ENCODE measurements around the gene PDXK.

PDXK gene

GRCh38 chr21:43733529-43734071 is 14.7 kb downstream of the PDXK start:
- DNase-seq (ENCODE audit: insufficient read length, low spot score) (no peak), FAIRE-seq (no peak)
- TF ChIP-seq CTCF (IDR thresholded peaks at IDR 0.05; ENCODE audit: insufficient read depth, missing control alignments): no peak

DNA sequence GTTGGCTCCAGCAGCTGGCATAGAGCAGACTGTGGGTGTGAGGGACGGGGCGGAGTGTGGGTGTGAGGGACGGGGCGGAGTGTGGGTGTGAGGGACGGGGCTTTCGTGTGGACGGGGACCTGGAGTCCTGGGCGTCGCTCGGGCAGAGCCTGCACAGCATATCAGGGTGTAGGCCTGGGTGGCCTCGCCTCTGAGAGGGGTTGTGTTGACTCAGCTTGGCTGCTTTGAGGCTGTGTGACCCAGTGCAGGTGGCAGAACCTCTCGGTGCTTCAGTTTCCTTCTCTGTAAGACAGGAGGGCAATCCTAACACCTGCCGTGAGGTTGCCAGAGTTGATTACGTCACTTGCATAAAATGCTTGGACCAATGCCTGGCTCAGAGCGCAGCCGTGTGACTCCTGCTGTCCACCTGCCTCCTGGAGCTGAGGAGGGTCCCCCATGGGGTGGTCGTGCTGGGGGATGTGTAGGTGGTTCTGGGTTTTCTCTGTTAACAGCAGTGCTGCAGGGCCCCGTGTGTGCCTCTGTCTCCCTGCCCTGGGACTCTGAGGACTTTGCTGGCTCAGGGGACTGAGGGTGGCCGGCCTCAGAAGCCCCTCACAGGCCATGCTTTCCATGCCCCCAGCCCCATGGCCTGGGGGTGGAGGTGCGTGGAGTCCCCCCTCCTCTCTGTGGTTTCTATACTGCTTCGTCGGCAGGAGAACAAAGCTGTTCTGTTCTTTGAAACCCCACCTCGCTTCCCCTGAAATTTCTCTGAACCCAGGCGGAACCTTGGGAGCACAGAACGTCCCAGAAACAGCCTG is 15.4 kb downstream of the PDXK start:
- FAIRE-seq (no peak), DNase-seq (ENCODE audit: insufficient read length, low spot score) (no peak)
- TF ChIP-seq CTCF (IDR thresholded peaks at IDR 0.05; ENCODE audit: insufficient read depth, missing control alignments): no peak

GRCh38 chr21:43734928-43735229 is 15.9 kb downstream of the PDXK start:
- TF ChIP-seq CTCF (IDR thresholded peaks at IDR 0.05; ENCODE audit: insufficient read depth, missing control alignments): no peak
- no peak for FAIRE-seq
- DNase-seq (ENCODE audit: insufficient read length, low spot score): no peak

- no peak for TF ChIP-seq CTCF (IDR thresholded peaks at IDR 0.05; ENCODE audit: insufficient read depth, missing control alignments)
- FAIRE-seq: no peak
- DNase-seq (ENCODE audit: insufficient read length, low spot score): no peak
Measured at GRCh38 chr21:43735236-43736091, 16.5 kb downstream of the PDXK start.

- TF ChIP-seq CTCF (IDR thresholded peaks at IDR 0.05; ENCODE audit: insufficient read depth, missing control alignments): no peak
- FAIRE-seq: no peak
- DNase-seq (ENCODE audit: insufficient read length, low spot score): no peak
Measured at GRCh38 chr21:43736224-43736883, 17.4 kb downstream of the PDXK start.

GRCh38 chr21:43737158-43737950 is 18.4 kb downstream of the PDXK start:
- TF ChIP-seq CTCF (IDR thresholded peaks at IDR 0.05; ENCODE audit: insufficient read depth, missing control alignments): no peak
- DNase-seq (ENCODE audit: insufficient read length, low spot score) (no peak), FAIRE-seq (no peak)
